HepG2 (cell line): ENCODE measurements around the gene RAE1.

Experiments used
- CTCF ChIP-seq: sonication (generic); formaldehyde crosslinking; IDR thresholded peaks from 2 replicates; pipeline ENCODE4 v1.5.0; 2020; ENCODE audit warnings: mild to moderate bottlenecking, missing genetic modification reagents, moderate library complexity
- PCBP1 ChIP-seq: fragments of 200-400 bp; formaldehyde crosslinking; IDR thresholded peaks from 2 replicates; pipeline ENCODE4 v1.6.1; 2017; ENCODE audit warnings: mild to moderate bottlenecking, low read depth, low read length, borderline replicate concordance
- POLR2A ChIP-seq, 2 experiments: IDR thresholded peaks; 2 replicates each; pipeline ENCODE4 v1.6.1; 2011; ENCODE audit warnings: low read depth in 2 of 2, low read length in 2 of 2, mild to moderate bottlenecking in 1 of 2, moderate library complexity in 1 of 2; ENCODE audit not compliant: insufficient read depth in 1 of 2
- TAF1 ChIP-seq: sonication (generic); formaldehyde crosslinking; IDR thresholded peaks from 2 replicates; pipeline ENCODE4 v1.4.0; 2020; ENCODE audit warnings: missing genetic modification reagents
- USF2 ChIP-seq, 2 experiments: sonication (generic) in 1 of 2; formaldehyde crosslinking in 1 of 2; IDR thresholded peaks; 2 replicates each; pipeline versions ENCODE4 v1.5.1 to v1.6.1; 2011 to 2020; ENCODE audit warnings: borderline replicate concordance in 1 of 2, low read depth in 1 of 2, low read length in 1 of 2, mild to moderate bottlenecking in 1 of 2, missing genetic modification reagents in 1 of 2, moderate library complexity in 1 of 2
- ZNF639 ChIP-seq: conservative IDR thresholded peaks from 2 replicates; pipeline ENCODE4 v1.6.1; 2018; ENCODE audit warnings: missing genetic modification reagents
- ZSCAN29 ChIP-seq: sonication (generic); formaldehyde crosslinking; conservative IDR thresholded peaks from 2 replicates; pipeline ENCODE4 v1.4.0; 2020; ENCODE audit warnings: mild to moderate bottlenecking, missing genetic modification reagents

- TF ChIP-seq TAF1 (CRISPR knock-in tag), result no peak
- TF ChIP-seq PCBP1, result no peak
- TF ChIP-seq POLR2A (IDR thresholded peaks at IDR 0.05; ENCODE audit: insufficient read depth in 1 of 2, low read depth in 2 of 2, low read length in 2 of 2), result no peak
- no peak for TF ChIP-seq CTCF (CRISPR knock-in tag)
- no peak for TF ChIP-seq ZSCAN29
- TF ChIP-seq ZNF639 (CRISPR knock-in tag), result no peak
- no peak for TF ChIP-seq USF2 (IDR thresholded peaks at IDR 0.05; ENCODE audit: low read depth, low read length)
- TF ChIP-seq USF2 (CRISPR knock-in tag; IDR thresholded peaks at IDR 0.05; ENCODE audit: borderline replicate concordance), result no peak
These were observed 29.2 kb downstream of the RAE1 start for GRCh38 chr20:57380081-57380750.
